Measurements from ENCODE around the gene SPAG17. TPM values are rescaled to one million over a fixed set of nuclear protein-coding genes. Genes with fewer than 3 reads are reported as not detected.

Gene SPAG17
- total RNA-seq, 3 donors from 2014 or later: 1.3 to 6.9 (median 5.9) TPM

- no peak for TF ChIP-seq POLR2AphosphoS5 (IDR thresholded peaks at IDR 0.05)
- H3K4me1 ChIP-seq: no peaks in the 10 kb centered on the region
- H3K4me3 ChIP-seq: no peak overlapping the region
- no peaks in the 10 kb centered on the region for H3K36me3 ChIP-seq
- DNase-seq (ENCODE audit: low spot score in 2 of 2): no peak
- intact Hi-C loops (cut with DNase I; ENCODE audit: low total_unique reads): no loop called here
- no peak overlapping the region for H3K27ac ChIP-seq
- no peaks in the 10 kb centered on the region for H3K9me3 ChIP-seq
- H3K27me3 ChIP-seq: no peaks in the 10 kb centered on the region
Measured at GRCh38 chr1:118100686-118101514, 84.1 kb downstream of the SPAG17 start.

DNA sequence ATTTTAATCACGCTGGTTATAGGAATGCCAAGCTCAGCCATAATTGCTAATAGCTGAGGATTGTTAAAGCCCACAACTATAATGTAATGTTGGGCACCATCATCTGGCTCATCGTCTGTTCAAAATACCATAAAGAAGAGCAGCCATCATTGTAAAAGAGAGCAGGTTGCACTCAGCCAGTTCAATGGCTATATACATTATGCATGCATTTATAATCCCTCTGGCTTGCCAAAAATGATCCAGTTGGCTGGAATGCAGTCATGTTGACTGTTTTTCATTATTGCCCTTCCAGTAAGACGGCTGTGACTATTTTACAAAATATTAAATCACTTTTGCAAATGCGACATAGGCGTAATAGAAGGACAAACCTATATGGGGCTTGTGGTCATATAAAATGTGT lies 85.3 kb downstream of the SPAG17 start:
- TF ChIP-seq POLR2AphosphoS5 (IDR thresholded peaks at IDR 0.05) (no peak), POLR2A (IDR thresholded peaks at IDR 0.05) (no peak)
- TF ChIP-seq, protein P1, sequence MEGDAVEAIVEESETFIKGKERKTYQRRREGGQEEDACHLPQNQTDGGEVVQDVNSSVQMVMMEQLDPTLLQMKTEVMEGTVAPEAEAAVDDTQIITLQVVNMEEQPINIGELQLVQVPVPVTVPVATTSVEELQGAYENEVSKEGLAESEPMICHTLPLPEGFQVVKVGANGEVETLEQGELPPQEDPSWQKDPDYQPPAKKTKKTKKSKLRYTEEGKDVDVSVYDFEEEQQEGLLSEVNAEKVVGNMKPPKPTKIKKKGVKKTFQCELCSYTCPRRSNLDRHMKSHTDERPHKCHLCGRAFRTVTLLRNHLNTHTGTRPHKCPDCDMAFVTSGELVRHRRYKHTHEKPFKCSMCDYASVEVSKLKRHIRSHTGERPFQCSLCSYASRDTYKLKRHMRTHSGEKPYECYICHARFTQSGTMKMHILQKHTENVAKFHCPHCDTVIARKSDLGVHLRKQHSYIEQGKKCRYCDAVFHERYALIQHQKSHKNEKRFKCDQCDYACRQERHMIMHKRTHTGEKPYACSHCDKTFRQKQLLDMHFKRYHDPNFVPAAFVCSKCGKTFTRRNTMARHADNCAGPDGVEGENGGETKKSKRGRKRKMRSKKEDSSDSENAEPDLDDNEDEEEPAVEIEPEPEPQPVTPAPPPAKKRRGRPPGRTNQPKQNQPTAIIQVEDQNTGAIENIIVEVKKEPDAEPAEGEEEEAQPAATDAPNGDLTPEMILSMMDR (IDR thresholded peaks at IDR 0.05): no peak
- Histone ChIP-seq H3K36me3 (no peaks in the 10 kb centered on the region), H3K4me3 (no peak overlapping the region), H3K27me3 (no peaks in the 10 kb centered on the region), H3K4me1 (no peaks in the 10 kb centered on the region), H3K27ac (no peak overlapping the region), H3K9me3 (no peaks in the 10 kb centered on the region)
- DNase-seq (ENCODE audit: low spot score in 2 of 2): no peak
- intact Hi-C loops (cut with DNase I; ENCODE audit: low total_unique reads): no loop called here

GRCh38 chr1:118097622-118098348 lies 87.2 kb downstream of the SPAG17 start:
- DNase-seq (ENCODE audit: low spot score in 2 of 2): no peak
- no peak overlapping the region for H3K4me3 ChIP-seq
- no peak overlapping the region for H3K27ac ChIP-seq
- H3K9me3 ChIP-seq: no peaks in the 10 kb centered on the region
- H3K4me1 ChIP-seq: no peaks in the 10 kb centered on the region
- no peaks in the 10 kb centered on the region for H3K36me3 ChIP-seq
- TF ChIP-seq, protein P1 (IDR thresholded peaks at IDR 0.05): no peak
- no peak for TF ChIP-seq POLR2AphosphoS5 (IDR thresholded peaks at IDR 0.05)
- TF ChIP-seq POLR2A (IDR thresholded peaks at IDR 0.05): no peak
- intact Hi-C loops (cut with DNase I; ENCODE audit: low total_unique reads): no loop called here
- no peaks in the 10 kb centered on the region for H3K27me3 ChIP-seq

- no peak overlapping the region for H3K4me3 ChIP-seq
- no peaks in the 10 kb centered on the region for H3K36me3 ChIP-seq
- no peaks in the 10 kb centered on the region for H3K27me3 ChIP-seq
- no peak for DNase-seq (ENCODE audit: low spot score in 2 of 2)
- no peak for TF ChIP-seq POLR2A (IDR thresholded peaks at IDR 0.05)
- TF ChIP-seq, protein P1 (IDR thresholded peaks at IDR 0.05): no peak
- TF ChIP-seq POLR2AphosphoS5 (IDR thresholded peaks at IDR 0.05): no peak
- no peak overlapping the region for H3K27ac ChIP-seq
- no peaks in the 10 kb centered on the region for H3K4me1 ChIP-seq
- intact Hi-C loops (cut with DNase I; ENCODE audit: low total_unique reads): no loop called here
- no peaks in the 10 kb centered on the region for H3K9me3 ChIP-seq
Measured at GRCh38 chr1:118093017-118093416, 92.0 kb downstream of the SPAG17 start.

DNA sequence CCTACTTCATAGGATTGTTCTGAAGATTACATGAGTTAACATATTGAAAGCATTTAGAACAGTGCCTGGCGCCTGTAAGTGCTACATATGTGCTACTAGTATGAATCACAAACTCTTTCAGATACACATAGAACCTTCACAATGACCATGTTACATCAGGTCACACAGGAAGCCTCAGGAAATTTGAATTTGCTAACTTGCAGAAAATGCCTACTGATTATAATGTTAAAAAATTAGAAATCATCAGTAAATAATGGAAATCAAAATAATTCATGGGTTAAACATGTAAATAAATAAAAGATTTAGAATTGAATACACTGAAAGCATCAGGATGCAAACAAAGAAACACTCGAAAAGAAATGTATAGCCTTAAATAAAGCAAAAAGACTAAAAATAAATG lies 94.9 kb downstream of the SPAG17 start:
- no peaks in the 10 kb centered on the region for H3K27me3 ChIP-seq

More for the DNA sequence above, 94.9 kb downstream of the SPAG17 start:
- intact Hi-C loops (cut with DNase I; ENCODE audit: low total_unique reads): no loop called here
- TF ChIP-seq POLR2A (IDR thresholded peaks at IDR 0.05) (no peak), POLR2AphosphoS5 (IDR thresholded peaks at IDR 0.05) (no peak)
- TF ChIP-seq, protein P1 (IDR thresholded peaks at IDR 0.05): no peak
- Histone ChIP-seq H3K27ac (no peak overlapping the region), H3K4me3 (no peak overlapping the region), H3K4me1 (no peaks in the 10 kb centered on the region), H3K36me3 (no peaks in the 10 kb centered on the region), H3K9me3 (no peaks in the 10 kb centered on the region)
- DNase-seq (ENCODE audit: low spot score in 2 of 2): no peak
